Measurements from ENCODE around the gene CCSAP. TPM values are rescaled to one million over a fixed set of nuclear protein-coding genes. Genes with fewer than 3 reads are reported as not detected.

CCSAP gene
- total RNA-seq, 1 donor from 2014 or later, result 8.0 TPM

- DNase-seq (ENCODE audit: low read depth), result no peak
- Mint-ChIP-seq H3K4me3 (ENCODE audit: unreplicated experiment) (no peak overlapping the region), H3K9me3 (ENCODE audit: unreplicated experiment) (peaks cover 3% of the 10 kb centered on the region), H3K27me3 (ENCODE audit: low read depth, unreplicated experiment) (peaks cover 24% of the 10 kb centered on the region), H3K27ac (ENCODE audit: unreplicated experiment) (no peak overlapping the region), H3K36me3 (ENCODE audit: low read depth, unreplicated experiment) (peaks cover 3% of the 10 kb centered on the region), H3K4me1 (ENCODE audit: low read depth, unreplicated experiment) (no peaks in the 10 kb centered on the region)
- no peak overlapping the region for H3K4me3 ChIP-seq (ENCODE audit: insufficient read depth, low read depth, low read length)
- no peak overlapping the region for H3K9ac ChIP-seq (ENCODE audit: low read length)
- H3K9me3 ChIP-seq (ENCODE audit: insufficient read depth, low read depth, low read length), result no peaks in the 10 kb centered on the region
- no peaks in the 10 kb centered on the region for H4K20me1 ChIP-seq (ENCODE audit: insufficient read depth, low read length)
- TF ChIP-seq, protein P1, sequence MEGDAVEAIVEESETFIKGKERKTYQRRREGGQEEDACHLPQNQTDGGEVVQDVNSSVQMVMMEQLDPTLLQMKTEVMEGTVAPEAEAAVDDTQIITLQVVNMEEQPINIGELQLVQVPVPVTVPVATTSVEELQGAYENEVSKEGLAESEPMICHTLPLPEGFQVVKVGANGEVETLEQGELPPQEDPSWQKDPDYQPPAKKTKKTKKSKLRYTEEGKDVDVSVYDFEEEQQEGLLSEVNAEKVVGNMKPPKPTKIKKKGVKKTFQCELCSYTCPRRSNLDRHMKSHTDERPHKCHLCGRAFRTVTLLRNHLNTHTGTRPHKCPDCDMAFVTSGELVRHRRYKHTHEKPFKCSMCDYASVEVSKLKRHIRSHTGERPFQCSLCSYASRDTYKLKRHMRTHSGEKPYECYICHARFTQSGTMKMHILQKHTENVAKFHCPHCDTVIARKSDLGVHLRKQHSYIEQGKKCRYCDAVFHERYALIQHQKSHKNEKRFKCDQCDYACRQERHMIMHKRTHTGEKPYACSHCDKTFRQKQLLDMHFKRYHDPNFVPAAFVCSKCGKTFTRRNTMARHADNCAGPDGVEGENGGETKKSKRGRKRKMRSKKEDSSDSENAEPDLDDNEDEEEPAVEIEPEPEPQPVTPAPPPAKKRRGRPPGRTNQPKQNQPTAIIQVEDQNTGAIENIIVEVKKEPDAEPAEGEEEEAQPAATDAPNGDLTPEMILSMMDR (IDR thresholded peaks at IDR 0.05; ENCODE audit: insufficient read depth, low read depth, low read length), result no peak
- no peak for TF ChIP-seq EZH2 (IDR thresholded peaks at IDR 0.05; ENCODE audit: insufficient read depth, low read length)
- H3K27me3 ChIP-seq (ENCODE audit: insufficient read depth, low read length), result no peaks in the 10 kb centered on the region
- H3K4me2 ChIP-seq (ENCODE audit: low read length), result no peak overlapping the region
- H3K27ac ChIP-seq (ENCODE audit: low read depth, low read length), result no peak overlapping the region
- FAIRE-seq, result no peak
- H3K36me3 ChIP-seq (ENCODE audit: insufficient read depth, low read length), result no peaks in the 10 kb centered on the region
- no peaks in the 10 kb centered on the region for H3K4me1 ChIP-seq (ENCODE audit: insufficient read depth, low read length)
- no peaks in the 10 kb centered on the region for H3K79me2 ChIP-seq (ENCODE audit: insufficient read depth, low read length)
- H2AFZ ChIP-seq (ENCODE audit: low read depth, low read length), result no peak overlapping the region
These were observed 34.6 kb upstream of the CCSAP start for GRCh38 chr1:229377429-229377828.

DNA sequence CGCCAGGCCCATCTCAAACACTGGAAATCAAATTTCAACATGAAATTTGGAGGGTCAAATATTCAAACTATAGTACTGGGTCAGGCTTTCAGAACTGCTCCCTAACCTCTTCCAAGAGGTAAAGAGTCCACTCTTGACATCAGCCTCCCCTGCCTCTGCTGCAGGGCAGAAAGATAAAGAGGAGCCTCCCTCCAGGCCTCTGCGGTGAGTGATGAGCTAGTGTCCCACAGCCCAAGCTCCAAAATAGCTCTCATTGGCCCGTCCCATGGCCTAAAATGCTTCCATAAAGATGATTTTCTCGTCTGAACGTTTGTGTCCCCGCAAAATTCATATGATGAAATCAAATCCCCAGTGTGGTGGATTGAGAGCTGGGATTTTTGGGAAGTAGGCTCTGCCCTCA, 33.7 kb upstream of the CCSAP start:
- Histone ChIP-seq H3K9me3 (ENCODE audit: insufficient read depth, low read depth, low read length) (no peaks in the 10 kb centered on the region), H3K27me3 (ENCODE audit: insufficient read depth, low read length) (no peaks in the 10 kb centered on the region), H3K9ac (ENCODE audit: low read length) (no peak overlapping the region), H3K79me2 (ENCODE audit: insufficient read depth, low read length) (no peaks in the 10 kb centered on the region), H3K4me1 (ENCODE audit: insufficient read depth, low read length) (no peaks in the 10 kb centered on the region), H3K27ac (ENCODE audit: low read depth, low read length) (no peak overlapping the region), H3K36me3 (ENCODE audit: insufficient read depth, low read length) (no peaks in the 10 kb centered on the region), H4K20me1 (ENCODE audit: insufficient read depth, low read length) (no peaks in the 10 kb centered on the region), H3K4me2 (ENCODE audit: low read length) (no peak overlapping the region), H3K4me3 (ENCODE audit: insufficient read depth, low read depth, low read length) (no peak overlapping the region), H2AFZ (ENCODE audit: low read depth, low read length) (no peak overlapping the region)
- H3K9me3 Mint-ChIP-seq (ENCODE audit: unreplicated experiment), result peaks cover 5% of the 10 kb centered on the region
- peaks cover 24% of the 10 kb centered on the region for H3K27me3 Mint-ChIP-seq (ENCODE audit: low read depth, unreplicated experiment)
- TF ChIP-seq EZH2 (IDR thresholded peaks at IDR 0.05; ENCODE audit: insufficient read depth, low read length), result no peak
- TF ChIP-seq, protein P1 (IDR thresholded peaks at IDR 0.05; ENCODE audit: insufficient read depth, low read depth, low read length), result no peak
- no peaks in the 10 kb centered on the region for H3K4me1 Mint-ChIP-seq (ENCODE audit: low read depth, unreplicated experiment)
- peaks cover 3% of the 10 kb centered on the region for H3K36me3 Mint-ChIP-seq (ENCODE audit: low read depth, unreplicated experiment)
- DNase-seq (ENCODE audit: low read depth), result no peak
- H3K4me3 Mint-ChIP-seq (ENCODE audit: unreplicated experiment), result no peak overlapping the region
- no peak overlapping the region for H3K27ac Mint-ChIP-seq (ENCODE audit: unreplicated experiment)
- no peak for FAIRE-seq

GRCh38 chr1:229374485-229374884, 31.6 kb upstream of the CCSAP start:
- H3K4me1 Mint-ChIP-seq (ENCODE audit: low read depth, unreplicated experiment), result no peaks in the 10 kb centered on the region
- no peak for FAIRE-seq
- Histone ChIP-seq H3K9ac (ENCODE audit: low read length) (no peak overlapping the region), H3K27me3 (ENCODE audit: insufficient read depth, low read length) (peaks cover 3% of the 10 kb centered on the region), H2AFZ (ENCODE audit: low read depth, low read length) (no peak overlapping the region), H3K4me1 (ENCODE audit: insufficient read depth, low read length) (no peaks in the 10 kb centered on the region), H3K4me3 (ENCODE audit: insufficient read depth, low read depth, low read length) (no peak overlapping the region), H3K4me2 (ENCODE audit: low read length) (no peak overlapping the region), H3K79me2 (ENCODE audit: insufficient read depth, low read length) (no peaks in the 10 kb centered on the region), H3K27ac (ENCODE audit: low read depth, low read length) (no peak overlapping the region), H3K9me3 (ENCODE audit: insufficient read depth, low read depth, low read length) (no peaks in the 10 kb centered on the region), H3K36me3 (ENCODE audit: insufficient read depth, low read length) (no peaks in the 10 kb centered on the region), H4K20me1 (ENCODE audit: insufficient read depth, low read length) (no peaks in the 10 kb centered on the region)
- peaks cover 20% of the 10 kb centered on the region for H3K27me3 Mint-ChIP-seq (ENCODE audit: low read depth, unreplicated experiment)
- no peak for TF ChIP-seq EZH2 (IDR thresholded peaks at IDR 0.05; ENCODE audit: insufficient read depth, low read length)
- TF ChIP-seq, protein P1 (IDR thresholded peaks at IDR 0.05; ENCODE audit: insufficient read depth, low read depth, low read length), result no peak
- H3K27ac Mint-ChIP-seq (ENCODE audit: unreplicated experiment), result no peak overlapping the region
- H3K9me3 Mint-ChIP-seq (ENCODE audit: unreplicated experiment), result peaks cover 5% of the 10 kb centered on the region
- no peak for DNase-seq (ENCODE audit: low read depth)
- no peak overlapping the region for H3K4me3 Mint-ChIP-seq (ENCODE audit: unreplicated experiment)
- peaks cover 3% of the 10 kb centered on the region for H3K36me3 Mint-ChIP-seq (ENCODE audit: low read depth, unreplicated experiment)

Data from astrocyte (in vitro differentiated cells and primary cell).